Fibroblast of skin of left biceps (primary cell): Measurements from ENCODE around the gene RPUSD3.
A peak's percentile ranks its signal among the peaks of the same experiment; 100 is the strongest.

Experiments used
- DNase-seq, 2 experiments: peaks; one replicate each; pipeline ENCODE4 v3.0.0-alpha.2; 2013; ENCODE audit warnings: low read depth in 2 of 2

RPUSD3 gene

GRCh38 chr3:9806688-9807589, 36.9 kb downstream of the RPUSD3 start:
- DNase-seq = no peak

- no peak for DNase-seq
These were observed 37.7 kb downstream of the RPUSD3 start for GRCh38 chr3:9806137-9806536.

GRCh38 chr3:9804996-9805395, 38.8 kb downstream of the RPUSD3 start:
- no peak for DNase-seq

GRCh38 chr3:9803494-9803893, 40.3 kb downstream of the RPUSD3 start:
- no peak for DNase-seq

GRCh38 chr3:9800529-9800928, 43.3 kb downstream of the RPUSD3 start:
- no peak for DNase-seq

GRCh38 chr3:9797196-9797945, 46.4 kb downstream of the RPUSD3 start:
- no peak for DNase-seq

- no peak for DNase-seq
These were observed 48.6 kb downstream of the RPUSD3 start for GRCh38 chr3:9795207-9795606.

- no peak for DNase-seq
These were observed 49.4 kb downstream of the RPUSD3 start for GRCh38 chr3:9794400-9794799.

GRCh38 chr3:9793161-9793781, 50.5 kb downstream of the RPUSD3 start:
- no peak for DNase-seq

GRCh38 chr3:9792405-9793160, 51.2 kb downstream of the RPUSD3 start, which contains the start of the genes ARPC4 and TADA3:
ARPC4 (plus strand) TSS chr3:9793082; CDS start chr3:9793122, 40 bp downstream.
TADA3 (minus strand) TSS chr3:9792473; CDS start chr3:9791466, 1,007 bp downstream.
- DNase-seq = peak; percentile 94 to 96

GRCh38 chr3:9791790-9792404, 51.9 kb downstream of the RPUSD3 start:
- DNase-seq = no peak

GRCh38 chr3:9791127-9791526, 52.7 kb downstream of the RPUSD3 start:
- DNase-seq = no peak
